CD4-positive, alpha-beta memory T cell (primary cell): ENCODE data around the gene ADAMTSL1. TPM values are rescaled to one million over a fixed set of nuclear protein-coding genes. Genes with fewer than 3 reads are reported as not detected.

Experiments used
- CTCF ChIA-PET: fragments of 350-600 bp; sonication (Branson Sonifier 250); formaldehyde crosslinking; loops from one replicate; lab custom pipeline; 2021; ENCODE audit warnings: inconsistent platforms; ENCODE audit not compliant: partially characterized antibody; lab: Charles Lee
- POLR2A ChIA-PET: fragments of 350-600 bp; sonication (Branson Sonifier 250); formaldehyde crosslinking; loops from one replicate; lab custom pipeline; 2021; ENCODE audit not compliant: partially characterized antibody; lab: Charles Lee
- DNase-seq, 5 donors: peaks; one replicate each; pipeline versions ENCODE4 v3.0.0 to v3.0.0-alpha.2; 2020 to 2022; ENCODE audit warnings: mixed read lengths in 1 of 5
- H3K27ac ChIP-seq: one replicate; pipeline ENCODE4 v1.7.0; 2013; ENCODE audit warnings: low read depth, low read length
- H3K27me3 ChIP-seq: 2 replicates; pipeline ENCODE4 v1.7.0; 2013; ENCODE audit warnings: mild to moderate bottlenecking, low read length, moderate library complexity; ENCODE audit not compliant: insufficient read depth
- H3K36me3 ChIP-seq: 2 replicates; pipeline ENCODE4 v1.7.0; 2013; ENCODE audit warnings: mild to moderate bottlenecking, low read length, moderate library complexity; ENCODE audit not compliant: insufficient read depth
- H3K4me1 ChIP-seq: 2 replicates; pipeline ENCODE4 v1.7.0; 2013; ENCODE audit warnings: mild to moderate bottlenecking, low read length, moderate library complexity; ENCODE audit not compliant: insufficient read depth
- H3K4me3 ChIP-seq, 2 donors: one replicate each; pipeline ENCODE4 v1.7.0; 2013; ENCODE audit warnings: low read length in 2 of 2, mild to moderate bottlenecking in 1 of 2
- H3K9me3 ChIP-seq, 2 donors: one replicate each; pipeline ENCODE4 v1.7.0; 2013; ENCODE audit warnings: low read length in 2 of 2, control low read depth in 1 of 2; ENCODE audit not compliant: control insufficient read depth in 1 of 2
- H3K27ac Mint-ChIP-seq, 7 donors: one replicate each; pipeline ENCODE4 v1.8.0; 2020 to 2021; ENCODE audit warnings: mixed read lengths in 7 of 7, mild to moderate bottlenecking in 6 of 7, inconsistent platforms in 3 of 7, moderate library complexity in 3 of 7
- H3K27me3 Mint-ChIP-seq, 2 donors: one replicate each; pipeline ENCODE4 v1.8.0; 2020 to 2021; ENCODE audit warnings: mixed read lengths in 2 of 2
- H3K36me3 Mint-ChIP-seq, 2 donors: one replicate each; pipeline ENCODE4 v1.8.0; 2020 to 2021; ENCODE audit warnings: mixed read lengths in 2 of 2, inconsistent platforms in 1 of 2, mild to moderate bottlenecking in 1 of 2
- H3K4me1 Mint-ChIP-seq, 4 donors: one replicate each; pipeline ENCODE4 v1.8.0; 2020 to 2021; ENCODE audit warnings: mixed read lengths in 4 of 4, mild to moderate bottlenecking in 1 of 4
- H3K4me3 Mint-ChIP-seq, 8 donors: one replicate each; pipeline ENCODE4 v1.8.0; 2020 to 2021; ENCODE audit warnings: mixed read lengths in 8 of 8, mild to moderate bottlenecking in 7 of 8, moderate library complexity in 6 of 8, inconsistent platforms in 3 of 8
- H3K9me3 Mint-ChIP-seq, 8 donors: one replicate each; pipeline ENCODE4 v1.8.0; 2020 to 2021; ENCODE audit warnings: mixed read lengths in 8 of 8, mild to moderate bottlenecking in 5 of 8, inconsistent platforms in 3 of 8, moderate library complexity in 1 of 8
- intact Hi-C: fragments of 100-400 bp; cut with micrococcal nuclease; formaldehyde crosslinking; loops from one replicate; pipeline ENCODE4 v1.15.1; 2023
- polyA plus RNA-seq, 2 donors: library from polyadenylated mRNA; unstranded; fragments of 300-500 nt; fragmentation: Illumina TruSeq; gene quantifications; one replicate each; pipeline ENCODE4 v1.2.3, GENCODE V29; 2021
- total RNA-seq, 2 experiments: library from RNA; stranded (reverse); gene quantifications; one replicate each; pipeline ENCODE4 v1.2.3, GENCODE V29; 2021

ADAMTSL1 gene
- total and polyA plus RNA-seq, 4 experiments from 2014 or later, result not detected

DNA sequence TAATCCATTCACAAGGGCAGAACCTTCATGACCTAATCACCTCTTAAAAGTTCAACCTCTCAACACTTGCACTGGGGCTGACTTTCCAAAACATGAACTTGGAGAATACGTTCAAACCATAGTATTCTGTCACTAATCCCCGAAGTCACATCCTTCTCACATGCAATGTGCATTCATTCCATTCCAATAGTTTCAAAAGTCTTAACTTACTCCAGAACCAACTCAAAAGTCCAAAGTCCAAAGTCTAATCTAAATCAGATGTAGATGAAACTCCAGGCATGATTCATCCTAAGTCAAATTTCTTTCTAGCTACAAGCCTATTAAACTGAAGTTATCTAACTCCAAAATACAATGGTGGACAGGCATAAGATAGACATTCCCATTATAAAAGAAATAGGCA, 21.7 kb upstream of the ADAMTSL1 start:
- Histone ChIP-seq H3K27me3 (no peaks in the 10 kb centered on the region), H3K4me3 (no peak overlapping the region), H3K27ac (no peak overlapping the region), H3K36me3 (no peaks in the 10 kb centered on the region), H3K4me1 (no peaks in the 10 kb centered on the region), H3K9me3 (no peaks in the 10 kb centered on the region)
- intact Hi-C loops, result no loop called here
- Mint-ChIP-seq H3K4me1 (no peaks in the 10 kb centered on the region), H3K36me3 (no peaks in the 10 kb centered on the region), H3K9me3 (peaks cover 0 to 3% (median 0%) of the 10 kb centered on the region in 8 donors), H3K27ac (no peak overlapping the region), H3K27me3 (no peaks in the 10 kb centered on the region), H3K4me3 (no peak overlapping the region)
- POLR2A ChIA-PET, result no interaction called here
- CTCF ChIA-PET, result interaction anchor here (3.3 kb wide), 1 partner anchor 9 kb away, joined by 10 read pairs; no protein-coding TSS in a partner anchor
- DNase-seq, result no peak

DNA sequence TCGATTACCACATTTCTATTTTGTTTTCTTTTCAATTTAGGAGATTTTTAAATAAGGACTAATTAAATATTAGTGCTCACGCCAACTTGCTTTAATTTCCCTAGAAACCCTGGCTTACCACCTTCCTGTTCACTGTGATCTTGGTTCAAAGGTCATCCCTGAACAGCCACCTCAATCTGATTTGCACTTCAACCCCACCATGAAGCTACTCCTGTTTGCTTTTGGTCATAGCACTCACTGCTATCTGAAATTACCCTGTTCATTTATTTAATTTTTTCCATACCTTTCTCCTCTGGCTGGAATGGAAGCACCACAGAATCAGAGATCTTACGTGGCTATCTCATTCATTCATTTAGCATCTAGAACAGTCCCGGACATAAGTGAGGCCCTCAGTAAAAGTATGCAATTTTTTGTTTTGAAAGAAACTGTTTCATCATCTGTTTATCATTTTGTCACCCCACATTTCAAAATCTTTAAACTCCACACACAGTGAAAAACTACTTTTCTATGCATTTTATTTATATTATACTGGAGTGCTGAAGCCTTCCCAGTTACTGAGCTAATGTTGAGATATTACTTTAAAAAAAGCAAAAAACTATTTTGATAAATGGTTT, 17.2 kb upstream of the ADAMTSL1 start:
- H3K27me3 Mint-ChIP-seq, result peaks cover 0 to 2% of the 10 kb centered on the region in 2 donors
- no peak overlapping the region for H3K27ac Mint-ChIP-seq
- Histone ChIP-seq H3K27ac (no peak overlapping the region), H3K36me3 (no peaks in the 10 kb centered on the region), H3K4me1 (no peaks in the 10 kb centered on the region), H3K4me3 (no peak overlapping the region), H3K9me3 (no peaks in the 10 kb centered on the region), H3K27me3 (no peaks in the 10 kb centered on the region)
- H3K36me3 Mint-ChIP-seq, result no peaks in the 10 kb centered on the region
- H3K4me3 Mint-ChIP-seq, result no peak overlapping the region
- ChIA-PET CTCF (interaction anchor here (1.4 kb wide), 1 partner anchor 14 kb away, joined by 5 read pairs; no protein-coding TSS in a partner anchor), POLR2A (no interaction called here)
- no peak for DNase-seq
- intact Hi-C loops, result no loop called here
- H3K4me1 Mint-ChIP-seq, result no peaks in the 10 kb centered on the region
- peaks cover 0 to 5% (median 0%) of the 10 kb centered on the region in 8 donors for H3K9me3 Mint-ChIP-seq

DNA sequence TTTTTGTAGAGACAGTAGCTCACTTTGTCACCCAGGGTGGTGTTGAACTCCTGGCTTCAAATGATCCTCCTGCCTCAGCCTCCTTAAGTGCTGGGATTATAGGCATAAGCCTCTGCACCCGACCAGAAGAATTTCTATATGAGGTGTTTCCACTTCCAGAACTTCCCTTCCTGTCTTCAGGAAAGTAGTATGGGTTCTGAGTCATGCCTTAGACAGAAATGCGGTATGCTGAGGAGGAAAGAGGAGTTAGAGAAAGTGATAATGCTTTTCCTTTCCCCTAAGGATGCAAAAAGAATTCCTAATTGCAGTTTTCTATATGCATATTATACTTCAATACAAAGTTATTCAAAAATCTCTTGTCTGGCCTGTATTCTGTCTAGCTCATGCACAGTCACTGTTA, 16.4 kb upstream of the ADAMTSL1 start:
- CTCF ChIA-PET, result no interaction called here

DNA sequence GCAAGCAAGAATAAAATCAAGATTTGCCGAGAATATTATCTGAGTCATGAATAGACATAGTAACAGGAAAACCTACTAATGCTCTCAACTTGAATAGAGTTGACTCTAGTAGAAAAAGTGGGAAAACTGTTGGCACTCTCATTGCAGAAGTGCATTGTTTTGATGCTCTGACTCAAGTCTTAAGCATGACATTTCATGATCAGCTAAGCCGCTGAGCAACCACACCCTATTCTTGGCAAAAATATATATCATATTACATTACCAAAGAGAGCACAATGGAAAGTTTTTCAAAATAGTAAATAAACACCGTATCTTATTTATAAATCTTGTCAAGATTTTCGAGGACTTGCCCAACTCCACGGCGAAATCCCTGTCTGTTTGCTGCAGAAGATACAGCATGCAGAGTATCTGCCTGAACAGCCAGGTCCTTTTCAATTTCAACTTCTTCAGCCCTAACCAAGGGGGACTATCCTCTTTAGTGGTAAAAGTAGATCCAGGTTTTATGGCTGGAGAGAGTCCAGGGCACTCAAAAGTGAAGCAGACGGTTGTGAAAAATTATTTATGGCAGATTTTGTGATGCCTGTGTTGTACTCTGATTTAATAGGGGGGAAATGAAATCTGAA, 13.9 kb upstream of the ADAMTSL1 start:
- ChIA-PET CTCF (no interaction called here), POLR2A (no interaction called here)
- Mint-ChIP-seq H3K4me1 (no peaks in the 10 kb centered on the region), H3K36me3 (no peaks in the 10 kb centered on the region), H3K27me3 (peaks cover 2 to 4% of the 10 kb centered on the region in 2 donors), H3K4me3 (no peak overlapping the region), H3K27ac (no peak overlapping the region), H3K9me3 (peaks cover 0 to 5% (median 0%) of the 10 kb centered on the region in 8 donors)
- Histone ChIP-seq H3K4me3 (no peak overlapping the region), H3K9me3 (no peaks in the 10 kb centered on the region), H3K4me1 (no peaks in the 10 kb centered on the region), H3K27me3 (no peaks in the 10 kb centered on the region), H3K27ac (no peak overlapping the region), H3K36me3 (no peaks in the 10 kb centered on the region)
- DNase-seq, result no peak
- intact Hi-C loops, result no loop called here

More for the DNA sequence above, 16.4 kb upstream of the ADAMTSL1 start:
- POLR2A ChIA-PET, result no interaction called here
- H3K27me3 ChIP-seq, result no peaks in the 10 kb centered on the region
- Mint-ChIP-seq H3K27ac (no peak overlapping the region), H3K4me1 (no peaks in the 10 kb centered on the region), H3K4me3 (no peak overlapping the region), H3K36me3 (no peaks in the 10 kb centered on the region), H3K27me3 (peaks cover 0 to 2% of the 10 kb centered on the region in 2 donors), H3K9me3 (peaks cover 0 to 5% (median 0%) of the 10 kb centered on the region in 8 donors)
- no peak overlapping the region for H3K27ac ChIP-seq
- H3K9me3 ChIP-seq, result no peaks in the 10 kb centered on the region
- H3K36me3 ChIP-seq, result no peaks in the 10 kb centered on the region
- H3K4me3 ChIP-seq, result no peak overlapping the region
- intact Hi-C loops, result no loop called here
- DNase-seq, result no peak
- H3K4me1 ChIP-seq, result no peaks in the 10 kb centered on the region

DNA sequence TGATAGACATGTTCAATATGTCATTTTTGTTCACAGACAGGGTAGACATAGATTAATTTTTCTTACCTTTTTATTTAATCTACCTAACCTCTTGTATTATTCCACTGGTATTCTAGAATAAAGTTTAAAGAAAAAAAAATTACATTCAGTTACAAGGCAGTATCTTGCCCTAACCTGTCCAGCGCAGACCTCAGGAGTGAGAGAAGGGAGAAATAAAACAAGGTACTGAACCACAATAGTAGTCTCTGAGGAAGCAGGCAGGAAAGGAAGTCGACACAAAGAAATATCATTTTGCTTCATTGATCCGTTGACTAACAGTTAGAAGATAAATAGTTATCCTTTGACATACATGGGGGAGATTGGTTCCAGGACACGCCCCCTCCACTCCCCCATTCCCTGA, 12.5 kb upstream of the ADAMTSL1 start:
- Mint-ChIP-seq H3K9me3 (peaks cover 0 to 4% (median 0%) of the 10 kb centered on the region in 8 donors), H3K36me3 (no peaks in the 10 kb centered on the region), H3K27ac (no peak overlapping the region), H3K27me3 (peaks cover 2 to 4% of the 10 kb centered on the region in 2 donors), H3K4me3 (no peak overlapping the region), H3K4me1 (no peaks in the 10 kb centered on the region)
- ChIA-PET POLR2A (no interaction called here), CTCF (interaction anchor here (0.5 kb wide), 1 partner anchor 845 kb away, joined by 3 read pairs; no protein-coding TSS in a partner anchor)
- Histone ChIP-seq H3K27ac (no peak overlapping the region), H3K4me3 (no peak overlapping the region), H3K36me3 (no peaks in the 10 kb centered on the region), H3K27me3 (no peaks in the 10 kb centered on the region), H3K9me3 (no peaks in the 10 kb centered on the region), H3K4me1 (no peaks in the 10 kb centered on the region)
- DNase-seq, result no peak
- intact Hi-C loops, result no loop called here

DNA sequence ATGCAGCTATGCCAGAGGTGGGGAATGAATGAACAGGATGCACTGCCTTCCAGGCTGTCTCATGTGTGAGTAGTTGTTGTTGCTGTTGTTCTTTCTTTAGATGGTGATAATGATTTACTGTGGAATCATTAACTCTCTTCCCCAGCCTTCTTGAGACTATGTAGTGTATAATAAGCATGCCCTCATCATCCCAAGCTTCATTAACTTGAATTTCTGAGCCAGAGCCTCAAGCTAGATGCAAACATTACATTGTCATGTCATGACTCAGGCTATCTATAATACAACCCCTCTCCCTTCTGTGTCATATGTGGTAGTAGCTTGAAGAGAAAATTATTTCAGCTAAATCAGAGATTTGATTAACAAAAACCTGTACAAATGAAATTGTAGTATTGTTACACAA, 10.0 kb upstream of the ADAMTSL1 start:
- intact Hi-C loops, result no loop called here
- Histone ChIP-seq H3K4me3 (no peak overlapping the region), H3K27ac (no peak overlapping the region), H3K9me3 (no peaks in the 10 kb centered on the region), H3K4me1 (no peaks in the 10 kb centered on the region), H3K27me3 (no peaks in the 10 kb centered on the region), H3K36me3 (no peaks in the 10 kb centered on the region)
- H3K9me3 Mint-ChIP-seq, result peaks cover 0 to 5% (median 0%) of the 10 kb centered on the region in 8 donors
- H3K4me3 Mint-ChIP-seq, result no peak overlapping the region
- H3K27ac Mint-ChIP-seq, result no peak overlapping the region
- peaks cover 2 to 6% of the 10 kb centered on the region in 2 donors for H3K27me3 Mint-ChIP-seq
- no peaks in the 10 kb centered on the region for H3K4me1 Mint-ChIP-seq
- H3K36me3 Mint-ChIP-seq, result no peaks in the 10 kb centered on the region
- POLR2A ChIA-PET, result no interaction called here
- DNase-seq, result no peak
- CTCF ChIA-PET, result interaction anchor here (1.2 kb wide), 1 partner anchor 21 kb away, joined by 3 read pairs; no protein-coding TSS in a partner anchor

DNA sequence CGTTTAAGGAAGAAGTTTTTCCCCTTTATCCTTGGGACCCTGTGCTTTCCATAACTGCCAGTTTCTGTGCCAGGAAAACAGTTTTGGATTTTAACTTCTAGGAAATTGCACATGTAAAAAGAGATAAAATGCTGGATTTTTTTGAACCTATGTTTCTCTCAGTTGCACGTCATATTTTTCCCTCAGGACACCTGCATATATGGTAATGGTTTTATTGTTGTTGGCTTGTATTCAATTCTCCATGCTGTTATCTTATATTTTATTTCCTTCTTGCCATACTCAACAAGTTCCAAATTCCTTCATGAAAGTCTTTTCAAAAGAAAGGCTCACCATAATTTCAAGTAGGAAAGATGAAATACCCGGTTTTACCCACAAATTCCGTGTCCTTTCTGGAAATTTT, 7.9 kb upstream of the ADAMTSL1 start:
- no peak overlapping the region for H3K27ac ChIP-seq
- CTCF ChIA-PET, result no interaction called here
- intact Hi-C loops, result no loop called here
- DNase-seq, result no peak
- no peaks in the 10 kb centered on the region for H3K4me1 ChIP-seq
- Mint-ChIP-seq H3K4me3 (no peak overlapping the region), H3K4me1 (no peaks in the 10 kb centered on the region), H3K27me3 (peaks cover 2 to 4% of the 10 kb centered on the region in 2 donors), H3K9me3 (peaks cover 0 to 13% (median 0%) of the 10 kb centered on the region in 8 donors), H3K27ac (no peak overlapping the region), H3K36me3 (no peaks in the 10 kb centered on the region)
- POLR2A ChIA-PET, result no interaction called here
- H3K27me3 ChIP-seq, result no peaks in the 10 kb centered on the region
- no peaks in the 10 kb centered on the region for H3K36me3 ChIP-seq
- no peak overlapping the region for H3K4me3 ChIP-seq
- H3K9me3 ChIP-seq, result no peaks in the 10 kb centered on the region
